PC-9 (cell line): Measurements from ENCODE around the gene CETP.

Experiments
- CTCF ChIP-seq: fragments of 200-600 bp; sonication (generic); conservative IDR thresholded peaks from 2 replicates; pipeline ENCODE4 v1.6.1; 2017; ENCODE audit warnings: mixed run types, antibody characterized with exemption, mild to moderate bottlenecking, moderate library complexity
- EZH2 ChIP-seq: fragments of 200-600 bp; sonication (generic); IDR thresholded peaks from 2 replicates; pipeline ENCODE4 v1.8.0; 2017; ENCODE audit warnings: antibody characterized with exemption, low read depth

- no peak for TF ChIP-seq CTCF
- no peak for TF ChIP-seq EZH2
Measured at GRCh38 chr16:57031156-57031555, 69.4 kb downstream of the CETP start.
